ENCODE data around the gene MLPH.

DNA sequence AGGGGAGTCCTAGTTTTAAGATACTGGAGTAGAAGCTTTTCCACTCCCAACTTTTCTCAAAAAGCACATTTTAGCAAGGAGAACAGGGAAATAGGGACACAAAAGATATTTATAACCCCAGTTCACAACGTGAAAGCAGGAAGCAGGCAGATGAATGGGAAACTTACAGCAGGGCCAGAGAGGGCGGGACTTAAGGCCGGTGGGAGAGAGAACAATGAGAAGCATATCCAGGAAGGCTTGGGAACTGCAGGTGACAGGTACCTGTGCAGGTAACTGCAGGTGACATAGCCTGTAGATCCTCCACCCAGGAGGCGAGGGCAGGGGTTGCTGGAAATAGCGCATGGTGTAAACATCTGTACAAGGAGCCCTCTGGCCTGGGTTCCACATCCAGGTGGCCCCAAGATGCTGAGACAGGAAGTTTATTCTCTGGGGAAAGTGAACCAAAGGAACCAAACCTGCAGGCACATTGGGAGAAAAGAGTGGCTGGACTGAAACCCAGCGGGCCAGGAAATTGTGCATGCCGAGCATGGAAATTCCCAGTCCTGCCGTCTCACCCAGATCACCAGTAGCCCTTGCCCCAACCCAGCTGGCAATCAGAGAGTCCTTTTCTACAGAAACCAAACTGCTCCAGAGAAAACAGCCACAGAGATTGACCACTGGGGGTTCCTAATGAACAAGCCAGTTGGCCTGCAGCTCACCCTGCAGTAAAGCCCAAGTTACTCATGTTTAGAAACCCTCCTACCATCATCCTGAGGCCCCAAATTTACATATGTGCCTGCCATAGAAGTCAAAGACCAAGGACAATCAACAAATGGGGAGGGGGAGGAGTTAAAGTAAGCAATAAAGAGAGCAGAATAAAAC, 48.7 kb upstream of the MLPH start:
- TF ChIP-seq, protein P1, sequence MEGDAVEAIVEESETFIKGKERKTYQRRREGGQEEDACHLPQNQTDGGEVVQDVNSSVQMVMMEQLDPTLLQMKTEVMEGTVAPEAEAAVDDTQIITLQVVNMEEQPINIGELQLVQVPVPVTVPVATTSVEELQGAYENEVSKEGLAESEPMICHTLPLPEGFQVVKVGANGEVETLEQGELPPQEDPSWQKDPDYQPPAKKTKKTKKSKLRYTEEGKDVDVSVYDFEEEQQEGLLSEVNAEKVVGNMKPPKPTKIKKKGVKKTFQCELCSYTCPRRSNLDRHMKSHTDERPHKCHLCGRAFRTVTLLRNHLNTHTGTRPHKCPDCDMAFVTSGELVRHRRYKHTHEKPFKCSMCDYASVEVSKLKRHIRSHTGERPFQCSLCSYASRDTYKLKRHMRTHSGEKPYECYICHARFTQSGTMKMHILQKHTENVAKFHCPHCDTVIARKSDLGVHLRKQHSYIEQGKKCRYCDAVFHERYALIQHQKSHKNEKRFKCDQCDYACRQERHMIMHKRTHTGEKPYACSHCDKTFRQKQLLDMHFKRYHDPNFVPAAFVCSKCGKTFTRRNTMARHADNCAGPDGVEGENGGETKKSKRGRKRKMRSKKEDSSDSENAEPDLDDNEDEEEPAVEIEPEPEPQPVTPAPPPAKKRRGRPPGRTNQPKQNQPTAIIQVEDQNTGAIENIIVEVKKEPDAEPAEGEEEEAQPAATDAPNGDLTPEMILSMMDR (IDR thresholded peaks at IDR 0.05; ENCODE audit: low read depth, low read length), result no peak
- TF ChIP-seq POLR2A (IDR thresholded peaks at IDR 0.05; ENCODE audit: extremely low read depth, insufficient read length), result no peak
- TF ChIP-seq, protein P2, sequence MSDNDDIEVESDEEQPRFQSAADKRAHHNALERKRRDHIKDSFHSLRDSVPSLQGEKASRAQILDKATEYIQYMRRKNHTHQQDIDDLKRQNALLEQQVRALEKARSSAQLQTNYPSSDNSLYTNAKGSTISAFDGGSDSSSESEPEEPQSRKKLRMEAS (IDR thresholded peaks at IDR 0.05; ENCODE audit: low read depth, low read length), result no peak

All from NB4 (cell line).